Embryonic facial prominence (tissue), 1 donor: ENCODE measurements around the gene RPS6KB1.
A peak's percentile ranks its signal among the peaks of the same experiment; 100 is the strongest.
"Not testable (repeated sequence)": the region's sequence is repeated elsewhere in the genome, so short reads cannot be mapped to it uniquely, and the experiment has no call there.

Source experiments
- DNase-seq: peaks from one replicate; pipeline ENCODE4 v3.0.0-alpha.2; 2016; ENCODE audit errors: extremely low spot score

Gene RPS6KB1

DNA sequence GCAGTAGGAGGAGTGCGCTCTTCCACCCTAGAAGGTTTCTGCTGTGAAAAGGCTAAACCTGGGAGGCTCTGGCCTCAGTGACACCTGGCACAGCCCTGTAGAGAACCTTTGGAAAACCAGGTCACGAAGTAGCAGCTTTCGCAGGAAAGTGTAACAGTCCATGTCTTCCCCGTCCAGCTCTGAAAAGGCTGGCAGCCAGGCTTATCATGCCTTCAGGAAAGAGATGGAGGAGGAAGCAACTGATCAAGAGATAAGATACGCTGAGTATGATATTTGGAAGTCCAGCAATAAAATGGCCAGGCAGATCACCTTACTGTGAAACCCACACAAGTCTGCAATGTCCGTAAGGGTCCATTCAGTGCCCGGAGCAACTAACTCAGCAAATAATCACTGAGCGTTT is 22.4 kb upstream of the RPS6KB1 start:
- DNase-seq = no peak

DNA sequence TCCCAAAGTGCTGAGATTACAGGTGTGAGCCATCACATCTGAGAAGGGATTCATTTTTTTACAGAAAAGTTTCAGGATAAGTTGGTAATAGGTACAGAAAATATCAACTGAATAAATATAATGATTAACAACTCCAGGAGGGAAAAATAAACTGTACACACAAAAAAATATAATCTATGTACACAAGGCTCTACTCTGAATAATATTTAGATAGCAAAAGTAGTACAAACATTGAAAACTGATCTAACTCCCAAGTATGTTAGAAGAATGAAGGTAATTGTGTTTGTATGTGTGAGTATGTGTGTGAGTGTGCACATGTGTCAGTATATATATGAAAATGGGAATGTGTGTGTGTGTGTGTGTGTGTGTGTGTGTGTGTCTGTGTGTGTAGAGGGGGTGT is 20.6 kb upstream of the RPS6KB1 start:
- DNase-seq = no peak

DNA sequence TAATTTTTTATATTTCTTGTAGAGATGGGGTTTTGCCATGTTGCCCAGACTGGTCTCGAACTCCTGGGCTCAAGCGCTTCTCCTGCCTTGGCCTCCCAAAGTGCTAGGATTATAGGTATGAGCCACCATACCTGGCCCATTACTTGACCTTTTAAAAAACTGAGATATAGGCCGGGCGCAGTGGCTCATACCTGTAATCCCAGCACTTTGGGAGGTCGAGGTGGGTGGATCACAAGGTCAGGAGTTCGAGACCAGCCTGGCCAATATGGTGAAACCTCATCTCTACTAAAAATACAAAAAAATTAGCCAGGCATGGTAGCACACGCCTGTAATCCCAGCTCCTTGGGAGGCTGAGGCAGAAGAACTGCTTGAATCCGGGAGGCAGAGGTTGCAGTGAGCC is 19.5 kb upstream of the RPS6KB1 start:
- not testable (repeated sequence) for DNase-seq

DNA sequence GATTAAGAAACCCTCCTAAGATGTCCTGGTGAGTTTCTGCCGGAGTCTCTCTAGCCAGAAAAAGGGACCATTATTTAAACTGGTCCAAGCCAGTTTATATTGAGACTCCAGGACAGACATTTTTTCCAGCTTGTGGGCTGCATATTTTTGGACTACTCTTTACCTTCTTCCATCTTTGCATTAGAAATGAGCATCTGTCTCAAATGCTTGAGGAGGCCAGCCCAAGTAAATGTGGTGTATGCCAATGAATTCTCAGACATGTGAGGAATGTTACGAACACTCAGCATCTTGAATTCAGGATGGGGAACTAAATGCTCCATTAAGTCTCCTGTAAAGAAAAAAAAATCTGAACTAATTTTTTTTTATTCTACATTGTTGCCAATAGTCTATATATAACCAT is 18.5 kb upstream of the RPS6KB1 start:
- no peak for DNase-seq

DNA sequence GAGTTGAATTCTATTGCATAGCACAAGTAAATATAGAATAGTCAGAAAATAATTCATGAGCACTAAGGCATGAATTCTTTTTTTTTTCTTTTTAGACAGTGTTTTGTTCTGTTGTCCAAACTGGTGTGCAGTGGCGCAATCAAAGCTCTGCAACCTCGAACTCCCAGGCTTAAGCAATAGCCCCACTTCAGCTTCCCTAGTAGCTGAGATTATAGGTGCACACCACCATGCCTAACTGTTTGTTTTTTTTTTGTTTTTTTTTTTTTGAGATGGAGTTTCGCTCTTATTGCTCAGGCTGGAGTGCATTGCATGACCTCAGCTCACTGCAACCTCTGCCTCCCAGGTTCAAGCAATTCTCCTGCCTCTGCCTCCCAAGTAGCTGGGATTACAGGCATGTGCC is 16.8 kb upstream of the RPS6KB1 start:
- DNase-seq = no peak

DNA sequence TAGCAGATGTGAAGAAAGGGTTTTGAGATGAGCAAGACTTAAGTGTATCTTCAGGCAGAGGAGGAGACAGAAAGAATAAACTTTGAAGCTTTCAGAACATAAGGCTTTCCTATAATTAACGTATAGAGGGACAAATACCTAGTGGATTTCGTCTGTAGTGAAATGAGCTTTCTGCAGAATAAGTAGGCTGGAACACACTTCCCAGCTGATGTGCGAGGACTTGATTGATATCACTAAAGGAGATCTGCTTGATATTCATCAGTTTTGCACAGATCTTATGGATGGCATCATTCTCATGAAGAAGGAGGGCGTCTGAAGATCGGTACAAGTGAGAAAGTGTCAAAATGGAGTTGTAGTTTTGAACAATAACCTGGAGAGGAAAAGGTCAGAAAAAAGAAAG is 15.0 kb upstream of the RPS6KB1 start:
- DNase-seq = no peak

DNA sequence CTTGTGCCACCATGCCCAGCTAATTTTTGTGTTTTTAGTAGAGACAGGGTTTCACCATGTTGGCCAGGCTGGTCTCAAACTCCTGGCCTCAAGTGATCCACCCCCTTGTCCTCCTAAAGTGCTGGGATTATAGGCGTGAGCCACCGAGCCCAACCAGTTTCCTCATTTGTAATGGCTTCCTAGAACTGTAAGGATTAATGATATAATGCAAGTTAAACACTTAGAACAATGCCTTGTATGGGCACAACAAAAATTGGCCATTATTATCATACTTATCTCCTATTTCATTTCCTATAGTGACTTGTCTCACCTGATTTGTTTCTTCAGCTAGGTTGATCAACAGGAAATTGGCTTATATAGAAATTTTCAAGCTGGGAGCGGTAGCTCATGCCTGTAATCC is 14.3 kb upstream of the RPS6KB1 start:
- no peak for DNase-seq

DNA sequence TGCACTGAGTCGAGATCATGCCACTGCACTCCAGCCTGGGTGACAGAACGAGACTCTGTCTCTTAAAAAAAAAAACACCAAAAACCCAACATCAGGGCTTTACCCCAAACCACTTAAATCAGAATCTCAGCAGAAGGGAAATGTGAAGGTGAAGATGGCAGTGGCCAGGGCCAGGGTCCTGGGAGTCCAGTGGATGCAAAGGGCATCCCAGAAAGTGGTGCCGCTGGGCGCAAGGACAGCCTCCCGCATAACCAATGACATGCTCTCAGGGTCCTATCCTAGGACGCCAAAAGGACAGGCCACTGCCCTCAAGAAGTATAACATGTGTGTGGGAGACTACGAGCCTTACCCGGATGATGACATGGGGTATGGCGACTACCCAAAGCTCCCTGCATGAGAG is 8.1 kb upstream of the RPS6KB1 start:
- no peak for DNase-seq

DNA sequence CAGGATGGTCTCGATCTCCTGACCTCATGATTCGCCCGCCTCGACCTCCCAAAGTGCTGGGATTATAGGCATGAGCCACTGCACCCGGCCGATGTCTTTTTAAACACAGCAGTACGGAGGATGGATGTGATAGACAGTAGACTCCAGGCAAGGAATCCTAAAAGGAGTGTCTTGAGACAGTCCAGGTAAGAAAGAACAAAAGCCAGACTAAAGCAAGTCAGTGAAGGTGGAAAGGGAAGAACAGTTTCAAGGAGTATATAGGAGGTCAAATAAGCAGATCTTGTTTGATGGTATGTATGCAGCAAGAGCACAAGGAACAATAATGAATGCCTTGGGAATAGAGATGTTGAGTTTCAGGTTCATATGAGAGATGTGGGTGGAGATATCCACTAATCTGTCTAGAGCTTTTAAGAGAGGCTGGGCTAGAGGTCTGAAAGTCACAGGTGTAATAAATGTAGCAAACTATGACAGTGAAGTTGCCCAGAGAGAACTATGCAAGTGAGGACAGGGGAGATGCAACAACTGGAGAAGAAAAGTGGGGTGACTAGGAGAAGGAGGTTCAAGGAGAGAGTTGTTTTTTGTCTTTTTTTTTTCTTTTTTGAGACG is 4.7 kb upstream of the RPS6KB1 start:
- DNase-seq = no peak

DNA sequence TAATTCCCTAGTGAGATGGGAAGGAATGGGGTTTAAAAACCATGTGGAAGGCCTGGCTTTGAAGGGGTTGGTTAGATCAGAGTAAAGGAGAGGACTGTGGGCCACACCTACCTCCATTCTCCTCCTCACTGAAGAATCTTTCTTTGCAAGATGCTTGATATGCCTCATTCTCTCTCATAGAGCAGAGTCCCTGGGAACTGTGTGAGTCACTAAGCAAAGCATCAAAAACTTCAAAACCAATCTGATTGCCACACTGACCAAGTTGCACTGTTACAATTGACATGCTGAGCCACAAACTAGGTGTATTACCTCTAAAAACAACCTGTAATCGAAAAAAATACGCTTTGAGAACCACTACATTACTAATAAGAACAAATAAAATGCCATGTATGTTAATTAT is 2.2 kb upstream of the RPS6KB1 start:
- DNase-seq = no peak

DNA sequence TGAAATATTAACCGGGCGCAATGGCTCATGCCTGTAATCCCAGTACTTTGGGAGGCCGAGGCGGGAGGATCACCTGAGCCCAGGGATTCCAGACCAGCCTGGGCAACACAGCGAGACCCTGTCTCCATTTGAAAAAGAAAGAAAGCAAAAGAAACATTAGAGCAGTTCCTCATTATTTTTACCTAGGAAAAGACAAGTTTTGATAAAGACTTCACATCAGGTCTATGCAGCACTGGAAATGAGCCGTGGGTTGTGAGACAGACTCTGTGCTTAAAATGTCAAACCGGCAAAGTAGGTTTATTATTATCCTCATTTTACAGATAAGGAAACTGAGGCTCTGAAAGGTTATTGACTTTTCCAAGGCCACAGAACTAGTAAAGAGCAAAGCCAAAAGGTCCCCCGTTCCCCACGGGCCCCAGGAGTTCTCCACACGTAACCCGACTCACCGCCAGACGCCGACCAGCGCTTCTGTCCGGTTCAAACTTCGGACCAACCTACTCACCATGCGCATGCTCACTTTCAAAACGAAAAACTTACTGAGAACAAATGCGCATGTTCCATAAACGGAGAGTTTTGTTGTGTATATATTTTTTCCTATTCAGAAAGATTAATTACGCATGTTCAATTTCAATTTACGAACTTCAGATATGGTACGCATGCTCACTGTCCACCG is 534 bp upstream of the RPS6KB1 start:
- no peak for DNase-seq

DNA sequence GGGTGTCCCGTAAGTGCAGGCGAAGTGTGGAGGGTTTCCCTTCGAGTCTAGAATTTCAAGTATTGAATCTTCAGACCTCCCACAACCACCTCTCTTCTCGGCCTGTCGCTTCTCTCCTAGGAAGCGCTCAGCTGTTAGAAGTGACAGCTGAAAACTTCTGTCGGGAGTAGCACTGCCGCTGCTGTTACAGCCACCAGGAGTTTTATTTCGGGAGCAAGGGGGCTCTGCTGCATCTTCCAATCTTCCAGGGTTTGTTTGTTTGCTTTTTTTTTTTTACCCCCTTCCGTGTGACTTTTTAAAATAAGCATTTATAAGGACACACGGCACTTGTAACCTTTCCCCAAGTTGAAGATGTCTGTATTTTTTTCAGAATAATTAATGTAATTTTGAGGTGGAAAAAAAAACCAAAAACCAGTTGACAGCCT is 767 bp downstream of the RPS6KB1 start:
- DNase-seq = no peak

DNA sequence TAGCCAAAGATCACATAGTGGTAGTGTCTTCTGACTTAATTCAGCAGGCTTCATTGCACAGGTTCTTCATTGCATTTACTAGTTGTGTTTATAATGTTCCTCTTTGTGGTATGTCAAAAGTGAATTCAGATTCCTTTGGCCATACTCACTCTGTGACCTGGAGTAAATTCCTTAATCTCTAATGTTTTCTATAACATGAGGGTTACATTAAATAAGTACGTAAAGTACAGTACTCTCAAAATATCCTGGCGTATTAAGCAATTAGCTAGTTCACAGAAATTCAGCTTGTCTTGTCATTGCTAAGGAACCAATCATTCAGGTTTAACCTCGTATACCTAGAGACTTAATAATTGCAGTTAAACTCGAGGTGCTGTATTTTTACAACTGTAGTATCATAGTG is 4.2 kb downstream of the RPS6KB1 start:
- no peak for DNase-seq

DNA sequence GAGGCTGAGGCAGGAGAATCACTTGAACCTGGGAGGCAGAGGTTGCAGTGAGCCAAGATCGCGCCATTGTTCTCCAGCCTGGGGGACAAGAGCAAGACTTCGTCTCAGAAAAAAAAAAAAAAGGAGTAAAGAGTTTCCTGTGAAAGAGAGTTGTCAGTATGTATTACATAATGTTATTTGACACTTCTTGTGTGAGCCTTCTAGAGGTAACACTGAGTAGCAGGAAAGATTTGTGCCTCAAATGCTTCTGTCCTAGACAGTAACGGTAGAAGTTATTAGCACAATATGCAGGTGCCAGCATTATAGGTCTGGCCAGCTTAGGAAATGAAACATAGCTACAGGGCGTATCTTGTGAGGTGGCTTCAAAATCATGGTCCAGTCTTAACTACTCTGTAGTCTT is 6.2 kb downstream of the RPS6KB1 start:
- DNase-seq = no peak

DNA sequence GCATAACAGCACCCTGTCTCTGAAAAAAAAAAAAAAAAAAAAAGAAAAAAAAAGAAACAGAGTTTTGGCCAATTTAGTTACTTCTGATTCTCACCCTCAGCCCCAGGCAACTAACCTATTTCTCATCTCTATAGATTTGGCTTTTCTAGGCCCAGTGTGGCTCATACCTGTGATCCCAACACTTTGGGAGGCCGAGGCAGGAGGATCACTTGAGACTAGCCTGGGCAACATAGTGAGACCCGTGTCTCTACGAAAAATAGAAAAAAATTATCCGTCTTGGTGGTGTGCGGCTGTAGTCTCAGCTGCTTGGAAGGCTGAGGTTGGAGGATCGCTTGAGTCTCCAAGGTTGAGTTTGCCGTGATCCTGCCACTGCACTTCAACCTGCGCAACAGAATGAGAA is 8.7 kb downstream of the RPS6KB1 start:
- DNase-seq = no peak

DNA sequence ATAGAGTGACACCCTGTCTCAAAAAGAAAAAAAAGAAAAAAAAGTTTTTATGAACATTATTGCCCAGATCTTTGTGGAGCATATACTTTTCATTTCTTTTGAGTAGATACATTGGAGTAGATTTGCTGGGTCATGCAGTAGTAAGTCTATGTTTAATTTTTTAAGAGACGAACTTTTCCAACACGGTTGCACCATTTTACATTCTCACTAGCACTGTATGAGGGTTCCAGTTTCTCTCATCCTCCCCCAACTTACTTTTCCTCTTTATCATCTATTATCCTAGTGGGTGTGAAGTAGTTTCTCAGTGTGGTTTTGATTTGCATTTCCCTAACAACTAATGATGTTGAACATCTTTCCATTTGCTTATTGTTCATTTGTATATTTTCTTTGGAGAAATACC is 10.5 kb downstream of the RPS6KB1 start:
- DNase-seq = no peak

DNA sequence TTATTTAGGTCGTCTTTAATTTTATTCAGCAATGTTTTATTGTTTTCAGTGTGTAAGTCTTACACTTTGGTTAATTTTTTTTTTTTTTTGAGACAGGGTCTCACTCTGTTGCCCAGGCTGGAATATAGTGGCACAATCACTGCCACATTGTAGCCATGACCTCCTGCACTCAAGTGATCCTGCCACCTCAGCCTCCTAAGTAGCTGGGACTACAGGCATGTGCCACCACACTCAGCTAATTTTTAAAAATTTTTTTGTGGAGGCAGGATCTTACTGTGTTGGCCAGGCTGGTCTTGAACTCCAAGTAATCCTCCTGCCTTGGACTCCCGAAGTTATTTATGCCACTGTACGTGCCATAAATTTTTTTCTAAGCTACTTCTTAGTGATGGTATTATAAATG is 14.5 kb downstream of the RPS6KB1 start:
- no peak for DNase-seq

DNA sequence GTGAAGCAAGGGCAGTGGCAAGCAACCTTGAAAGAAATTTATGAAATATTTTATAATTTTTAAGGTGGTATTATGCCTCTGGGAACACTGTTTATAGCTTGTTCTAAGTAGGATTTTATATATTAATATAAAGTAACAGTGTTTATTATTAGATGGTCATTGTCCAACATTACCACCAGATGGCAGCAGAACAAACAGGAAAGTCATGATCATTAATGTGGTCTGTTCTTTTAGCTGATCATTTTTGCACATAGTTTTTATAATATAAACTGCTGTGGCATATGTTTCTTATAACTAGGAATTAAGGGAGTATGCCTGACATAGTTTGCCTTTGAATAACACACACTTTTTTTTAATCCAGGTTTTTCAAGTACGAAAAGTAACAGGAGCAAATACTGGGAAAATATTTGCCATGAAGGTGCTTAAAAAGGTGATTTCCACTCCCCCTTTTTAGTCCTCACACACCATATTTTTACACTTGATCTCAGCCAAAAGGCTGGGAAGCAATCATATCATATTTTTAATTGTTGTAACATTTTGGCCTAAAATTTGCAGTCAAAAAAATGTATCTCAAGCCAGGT is 21.4 kb downstream of the RPS6KB1 start:
- peak; percentile 53 for DNase-seq

DNA sequence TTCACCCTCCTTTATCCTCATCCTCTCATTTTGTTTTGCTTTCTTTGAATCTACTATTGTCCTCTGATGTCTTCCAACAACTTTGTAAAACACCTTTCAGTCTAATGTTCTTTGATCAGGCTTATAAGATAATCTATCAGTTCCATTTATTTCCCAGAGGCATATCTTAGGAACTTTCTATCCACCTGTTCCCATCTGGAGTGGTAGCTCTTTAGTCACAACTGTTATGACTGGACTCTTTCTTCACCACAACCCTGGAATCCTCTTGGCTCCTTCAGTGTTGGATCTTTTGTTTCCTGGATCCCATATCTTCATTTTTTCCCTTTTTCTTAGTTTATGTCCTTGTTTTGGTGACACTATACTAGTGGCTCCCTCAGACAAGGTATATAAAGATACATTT is 23.5 kb downstream of the RPS6KB1 start:
- DNase-seq = no peak

DNA sequence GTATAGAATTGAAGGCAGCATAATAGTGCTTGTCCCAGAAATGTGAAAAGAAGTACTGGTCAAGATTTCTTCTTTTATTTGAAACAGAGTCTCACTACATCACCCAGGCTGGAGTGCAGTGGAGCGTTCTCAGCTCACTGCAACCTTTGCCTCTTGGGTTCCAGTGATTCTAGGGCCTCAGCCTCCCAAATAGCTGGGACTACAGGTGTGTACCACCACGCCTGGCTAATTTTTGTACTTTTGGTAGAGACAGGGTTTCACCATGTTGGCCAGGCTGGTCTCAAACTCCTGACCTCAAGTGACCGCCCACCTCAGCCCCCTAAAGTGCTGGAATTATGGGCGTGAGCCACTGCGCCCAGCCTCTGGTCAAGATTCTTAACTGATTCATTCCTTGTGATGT is 27.7 kb downstream of the RPS6KB1 start:
- DNase-seq = not testable (repeated sequence)

DNA sequence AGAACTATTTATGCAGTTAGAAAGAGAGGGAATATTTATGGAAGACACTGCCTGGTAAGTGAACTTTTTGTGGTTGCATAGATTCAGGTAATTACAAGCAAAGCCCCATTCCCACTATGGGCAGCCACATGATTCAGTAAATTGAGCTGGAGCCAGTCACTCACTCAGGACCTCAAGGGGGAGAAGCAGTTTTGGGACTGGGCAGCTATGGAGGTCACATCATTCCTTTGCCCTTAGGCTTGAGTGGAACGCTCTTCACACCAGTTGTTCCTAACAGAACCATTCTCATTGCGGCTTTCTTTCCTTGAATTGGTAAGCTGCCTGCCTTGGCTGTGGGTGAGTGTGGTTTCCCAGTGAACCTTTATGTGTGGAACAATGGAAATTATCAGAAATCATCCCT is 37.2 kb downstream of the RPS6KB1 start:
- DNase-seq = not testable (repeated sequence)

DNA sequence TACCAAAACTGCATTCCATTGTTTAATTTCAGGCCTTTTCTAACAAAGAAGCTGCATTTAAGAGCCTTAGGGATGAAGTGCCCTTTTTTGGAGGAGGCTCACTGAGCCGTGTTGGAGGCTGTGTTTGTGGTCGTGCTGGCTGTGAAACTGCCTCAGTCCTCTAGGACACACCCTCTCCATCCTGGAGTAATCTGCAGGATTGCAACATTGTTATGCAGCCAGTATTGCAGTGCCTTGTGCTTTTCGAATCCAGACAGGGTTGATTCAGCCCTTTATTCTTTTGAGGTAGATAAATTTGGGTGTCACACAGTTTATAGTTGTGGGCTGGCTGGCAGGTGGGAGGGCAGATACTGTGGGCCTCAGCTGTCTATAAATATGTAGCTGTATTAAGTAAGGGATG is 37.8 kb downstream of the RPS6KB1 start:
- DNase-seq = not testable (repeated sequence)

DNA sequence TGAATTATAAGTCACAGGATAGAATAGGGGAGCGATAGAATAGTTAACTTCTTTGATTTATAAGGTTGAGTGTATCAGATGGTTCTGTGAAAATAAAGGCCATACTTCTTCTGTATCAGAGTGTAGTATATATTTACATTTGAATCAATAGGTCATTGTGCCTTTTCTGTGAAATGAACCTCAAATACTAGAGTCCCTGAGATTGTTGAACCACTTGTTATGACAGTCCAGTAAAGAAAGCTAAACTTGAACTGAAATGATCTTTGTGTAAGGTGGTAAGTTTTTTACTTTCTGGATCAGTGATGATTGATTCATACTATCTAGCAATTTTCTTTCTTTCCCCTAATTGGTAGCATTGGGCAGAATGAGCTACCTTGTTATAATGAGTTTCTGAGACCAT is 40.4 kb downstream of the RPS6KB1 start:
- not testable (repeated sequence) for DNase-seq

DNA sequence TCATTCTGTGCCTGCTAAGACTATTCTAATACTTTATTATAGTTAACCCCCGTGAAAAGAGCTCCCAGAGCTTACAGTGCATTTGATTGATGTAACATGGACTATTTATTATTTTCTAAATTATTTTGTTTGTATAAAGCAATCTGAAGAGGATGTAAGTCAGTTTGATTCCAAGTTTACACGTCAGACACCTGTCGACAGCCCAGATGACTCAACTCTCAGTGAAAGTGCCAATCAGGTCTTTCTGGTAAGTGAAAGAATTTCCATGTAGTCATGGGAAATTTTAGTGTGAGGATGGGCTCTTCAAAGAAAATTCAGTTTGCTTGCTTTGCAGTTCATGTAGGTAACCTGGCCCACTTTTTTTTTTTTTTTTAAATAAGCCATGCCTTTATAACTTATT is 47.8 kb downstream of the RPS6KB1 start:
- DNase-seq = not testable (repeated sequence)
